GM19455 (cell line): ENCODE results near the gene GSG1L.
"Not testable (repeated sequence)": the region's sequence is repeated elsewhere in the genome, so short reads cannot be mapped to it uniquely, and the experiment has no call there.

ENCODE experiments used
- ATAC-seq: cut with Tn5 transposase; IDR thresholded peaks from one replicate; pipeline ENCODE4 v1.9.1; 2021; ENCODE audit not compliant: unreplicated experiment

GSG1L gene

GRCh38 chr16:27911486-27911885 lies 152.0 kb downstream of the GSG1L start:
- ATAC-seq: no peak

DNA sequence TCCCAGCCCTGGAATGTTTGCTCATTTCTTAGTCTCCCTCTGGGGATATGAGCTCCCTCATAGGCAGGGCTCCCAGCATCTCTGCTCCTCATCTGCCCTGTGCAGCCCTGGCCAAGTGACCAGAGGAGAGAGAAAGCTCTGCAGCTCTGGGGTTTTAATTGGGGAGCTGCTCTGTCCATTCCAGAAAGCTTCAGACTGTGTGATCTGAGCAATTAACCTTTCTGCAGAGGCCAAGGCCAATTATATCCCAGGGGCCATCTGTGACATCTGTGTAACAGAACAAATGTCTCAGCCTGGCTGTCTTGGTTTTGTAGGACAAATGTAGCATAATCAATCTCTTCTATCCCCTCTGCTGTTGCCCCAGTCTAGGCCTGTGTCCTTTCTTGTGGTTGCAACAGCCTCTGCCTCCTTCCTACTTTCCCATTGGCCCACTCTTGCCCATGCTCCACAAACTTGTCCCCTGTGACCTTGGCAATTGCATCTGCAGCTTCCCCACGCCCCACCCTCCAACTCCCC lies 156.0 kb downstream of the GSG1L start:
- ATAC-seq: no peak

GRCh38 chr16:27906883-27907282 lies 156.6 kb downstream of the GSG1L start:
- ATAC-seq: no peak

DNA sequence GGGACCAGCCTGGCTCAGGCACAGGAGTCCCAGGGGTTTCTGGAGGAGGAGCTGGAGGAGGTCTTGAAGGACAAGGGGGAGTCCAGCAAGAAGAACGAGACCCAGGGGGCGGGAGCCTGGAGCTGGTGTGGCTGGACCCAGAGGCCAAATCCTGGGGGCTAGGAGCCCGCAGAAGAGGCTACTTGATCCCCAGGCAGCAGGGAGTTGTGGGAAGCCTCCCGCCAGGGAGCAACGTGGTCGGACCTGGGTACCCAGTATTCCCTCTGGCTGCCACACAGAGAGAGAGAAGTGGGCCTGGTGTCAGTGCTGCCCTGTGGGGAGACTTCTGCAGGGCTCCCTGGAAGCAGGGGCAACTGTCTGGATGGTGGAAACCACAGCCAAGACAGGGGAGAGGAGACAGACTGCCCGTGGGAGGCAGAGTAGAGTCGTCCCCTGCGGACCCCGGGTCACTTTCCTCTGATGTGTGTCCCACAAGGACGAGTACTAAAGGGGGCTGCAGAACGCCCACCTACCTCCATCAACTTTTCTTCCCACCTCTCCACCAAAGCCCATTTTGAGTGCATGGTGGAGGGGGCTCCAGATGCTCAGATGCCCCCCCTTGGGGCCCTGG lies 160.4 kb downstream of the GSG1L start:
- no peak for ATAC-seq

- ATAC-seq: no peak
Measured at GRCh38 chr16:27902551-27902950, 161.0 kb downstream of the GSG1L start.

DNA sequence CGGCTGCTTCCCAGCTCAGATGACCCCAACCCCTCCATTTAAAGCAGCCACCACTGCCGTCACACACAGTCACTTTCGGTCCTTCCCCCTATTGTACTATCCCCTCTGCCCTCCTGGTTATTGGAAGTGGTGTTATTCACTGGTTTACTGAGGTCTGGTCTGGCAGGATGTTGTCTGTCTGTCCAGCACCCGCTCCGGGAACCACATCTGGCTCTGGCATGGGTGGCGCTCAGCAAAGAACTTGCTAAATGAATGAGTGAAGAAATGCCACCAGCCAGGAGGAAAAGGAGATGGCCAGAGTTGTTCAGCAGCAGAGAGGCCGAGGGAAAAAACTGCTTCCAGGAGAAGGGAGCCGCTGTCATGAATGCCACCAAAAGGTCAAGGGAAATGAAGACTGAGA lies 161.6 kb downstream of the GSG1L start:
- no peak for ATAC-seq

DNA sequence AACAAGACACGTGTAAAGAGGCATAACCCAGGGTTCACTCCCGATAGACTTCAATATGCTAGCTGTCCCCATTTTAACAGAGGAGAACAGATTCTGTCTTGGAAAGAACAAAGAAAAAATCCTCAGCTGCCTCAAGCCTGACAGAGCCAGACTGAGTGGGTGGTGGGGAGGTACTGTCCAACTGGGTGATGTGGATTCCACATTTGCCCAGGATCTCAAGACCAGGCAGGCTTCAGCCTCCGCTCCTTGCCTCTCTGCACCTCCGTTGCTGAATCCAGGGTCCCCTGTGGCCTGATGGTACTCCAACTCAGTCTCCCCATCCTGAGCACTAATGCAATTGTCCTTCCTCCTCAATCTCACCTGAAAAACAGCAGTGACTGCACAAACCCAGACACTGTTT lies 163.8 kb downstream of the GSG1L start:
- no peak for ATAC-seq

- ATAC-seq: no peak
Measured at GRCh38 chr16:27894386-27894785, 169.1 kb downstream of the GSG1L start.

DNA sequence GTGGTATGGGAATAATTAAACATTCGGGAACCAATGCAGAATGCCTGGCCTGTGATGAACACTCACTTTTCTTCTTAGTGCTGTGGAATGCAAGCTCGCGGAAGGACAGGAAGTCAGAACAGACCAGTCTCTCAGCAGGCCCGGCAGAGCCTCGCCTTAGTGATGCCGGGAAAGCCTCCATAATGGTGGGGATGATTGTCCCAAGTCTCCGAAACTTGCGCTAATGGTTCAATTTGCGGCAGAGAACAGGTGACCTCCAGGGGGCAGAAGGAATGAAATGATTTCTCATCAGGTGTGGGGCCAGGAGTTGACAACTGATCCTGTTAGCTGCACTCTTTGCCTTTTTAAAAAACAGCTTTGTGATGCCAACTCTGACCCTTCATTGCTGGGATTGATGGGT lies 170.6 kb downstream of the GSG1L start:
- ATAC-seq: no peak

GRCh38 chr16:27890866-27891265 lies 172.6 kb downstream of the GSG1L start:
- no peak for ATAC-seq

GRCh38 chr16:27890006-27890405 lies 173.5 kb downstream of the GSG1L start:
- ATAC-seq: no peak

- no peak for ATAC-seq
Measured at GRCh38 chr16:27883576-27883975, 179.9 kb downstream of the GSG1L start.

DNA sequence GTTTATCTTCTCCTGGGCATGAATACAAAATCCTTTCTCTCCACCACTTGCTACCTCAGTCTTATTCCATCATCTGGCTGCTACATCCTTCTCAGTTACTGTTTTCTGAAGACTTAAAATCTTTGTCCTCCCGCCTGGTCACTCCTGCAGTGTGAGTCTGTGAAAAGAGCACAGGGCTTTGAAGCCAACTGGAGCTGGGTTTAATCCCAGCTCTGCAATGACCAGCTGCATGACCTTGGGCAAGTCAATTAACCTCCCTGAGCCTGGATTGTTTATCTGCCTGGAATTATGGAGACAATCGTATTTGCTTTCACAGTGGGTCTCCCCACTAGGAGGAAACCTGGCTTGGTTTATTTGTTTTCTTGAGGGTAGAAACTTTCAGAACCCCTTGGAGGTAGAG lies 183.2 kb downstream of the GSG1L start:
- no peak for ATAC-seq

GRCh38 chr16:27879601-27880247 lies 183.8 kb downstream of the GSG1L start:
- ATAC-seq: no peak

GRCh38 chr16:27872627-27873026 lies 190.9 kb downstream of the GSG1L start:
- not testable (repeated sequence) for ATAC-seq

DNA sequence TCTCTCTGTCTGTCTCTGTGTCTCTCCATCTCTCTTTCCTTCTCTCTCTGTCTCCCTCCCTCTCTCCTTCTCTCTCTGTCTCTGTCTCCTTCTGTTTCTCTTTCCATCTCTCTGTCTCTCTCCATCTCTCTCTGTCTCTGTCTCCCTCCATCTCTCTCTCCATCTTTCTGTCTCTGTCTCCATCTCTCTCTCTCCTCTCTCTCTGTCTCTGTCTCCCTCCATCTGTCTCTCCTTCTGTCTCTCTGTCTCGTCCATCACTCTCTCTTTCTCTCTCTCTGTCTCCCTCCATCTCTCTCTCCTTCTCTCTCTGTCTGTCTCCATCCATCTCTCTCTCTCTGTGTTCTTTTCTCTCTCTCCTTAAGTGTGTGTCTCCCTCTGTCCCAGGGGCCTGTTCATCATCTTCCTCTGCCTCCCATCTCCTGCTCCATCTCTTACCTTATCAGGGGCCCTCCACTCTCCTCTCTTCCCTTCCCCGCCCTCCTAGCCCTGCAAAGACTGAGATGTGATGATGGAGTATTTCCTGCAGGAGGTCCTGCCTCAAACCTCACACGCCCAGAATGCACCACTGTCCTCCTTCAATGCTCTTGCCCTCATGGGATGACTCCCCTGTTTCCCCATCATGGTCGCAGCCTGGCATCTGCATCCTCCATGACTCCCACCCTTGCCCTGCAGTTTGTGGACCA lies 193.3 kb downstream of the GSG1L start:
- ATAC-seq: no peak

- ATAC-seq: no peak
Measured at GRCh38 chr16:27869411-27869810, 194.1 kb downstream of the GSG1L start.

GRCh38 chr16:27868180-27868579 lies 195.3 kb downstream of the GSG1L start:
- no peak for ATAC-seq

DNA sequence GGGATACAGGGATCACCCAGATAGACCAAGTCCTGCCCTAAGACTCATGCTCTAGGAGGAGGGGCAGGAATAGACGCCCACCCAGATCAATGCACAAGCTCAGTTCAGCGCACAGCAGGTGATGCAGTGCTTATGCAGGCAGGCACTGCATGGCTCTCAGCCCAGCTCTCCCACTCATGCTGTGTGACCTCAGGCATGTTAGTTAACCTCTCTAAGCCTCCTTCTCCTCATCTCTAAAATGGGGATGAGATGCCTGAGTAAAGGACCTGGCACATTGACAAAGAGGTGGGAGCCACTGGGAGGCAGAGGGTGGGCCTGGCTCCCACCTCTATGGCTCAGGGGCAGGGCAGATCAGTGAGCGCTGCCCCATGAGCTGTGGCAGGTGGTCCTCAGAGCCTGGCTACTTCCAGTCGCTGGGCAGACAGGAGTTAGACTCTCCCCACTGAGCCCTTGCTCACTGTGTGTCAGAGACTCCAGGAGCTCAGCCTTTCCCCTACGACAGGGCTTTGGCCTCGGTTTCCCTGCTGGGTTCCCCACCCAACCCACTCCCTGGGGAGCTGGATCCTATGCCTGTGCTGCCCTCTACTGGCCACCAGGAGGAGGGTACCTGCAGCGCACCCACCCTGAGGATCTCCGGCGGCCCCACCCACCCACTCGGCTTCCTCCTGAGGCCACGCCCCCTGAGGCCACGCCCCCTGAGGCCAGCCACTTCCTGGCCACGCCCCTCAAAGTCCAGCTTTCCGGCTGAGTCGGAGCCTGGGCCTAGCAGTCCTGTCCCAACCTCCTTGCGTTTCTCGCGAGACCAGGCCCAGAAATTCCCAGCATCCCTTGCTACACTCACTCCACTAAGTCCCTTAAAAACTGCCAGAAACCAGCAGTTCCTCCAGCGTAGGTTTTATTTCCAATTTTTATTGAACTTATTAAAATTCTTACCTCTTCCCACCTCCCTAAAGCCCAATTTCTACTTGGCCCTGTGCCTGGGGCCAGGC lies 196.1 kb downstream of the GSG1L start:
- ATAC-seq: no peak

DNA sequence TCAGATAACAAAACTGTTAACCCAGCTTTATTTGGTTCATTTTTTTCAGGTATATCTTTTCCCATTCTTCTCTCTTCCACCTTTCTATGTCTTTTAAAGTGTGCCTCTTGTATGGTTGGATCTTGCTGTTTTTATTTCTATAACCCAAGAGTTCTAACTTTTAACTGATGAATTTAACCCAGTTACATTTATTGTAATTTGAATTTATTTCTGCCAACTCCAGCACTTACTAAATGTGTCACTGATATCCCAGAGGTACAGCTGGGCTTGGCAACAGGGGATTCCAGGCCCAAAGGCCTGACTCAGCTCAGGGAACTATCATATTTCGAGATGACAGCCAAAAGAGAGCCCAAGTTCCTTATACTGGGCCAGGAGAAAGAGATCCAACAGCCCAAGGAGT lies 200.1 kb downstream of the GSG1L start:
- ATAC-seq: no peak

GRCh38 chr16:27862953-27863352 lies 200.6 kb downstream of the GSG1L start:
- ATAC-seq: no peak
